Non-pigmented ciliary epithelial cell (primary cell): ENCODE measurements around the gene IGSF1.
"Not testable (repeated sequence)": the region's sequence is repeated elsewhere in the genome, so short reads cannot be mapped to it uniquely, and the experiment has no call there.

ENCODE experiments used
- DNase-seq: peaks from one replicate; pipeline ENCODE4 v3.0.0-alpha.2; 2010; ENCODE audit warnings: low read depth

The IGSF1 gene

GRCh38 chrX:131271826-131272225 lies 17.3 kb downstream of the IGSF1 start:
- no peak for DNase-seq

GRCh38 chrX:131271274-131271673 lies 17.8 kb downstream of the IGSF1 start:
- no peak for DNase-seq

- no peak for DNase-seq
Observed at GRCh38 chrX:131270080-131270479, 19.0 kb downstream of the IGSF1 start.

- DNase-seq, result no peak
Observed at GRCh38 chrX:131264665-131265064, 24.4 kb downstream of the IGSF1 start.

GRCh38 chrX:131264053-131264452 lies 25.1 kb downstream of the IGSF1 start:
- DNase-seq, result no peak

GRCh38 chrX:131262738-131263679 lies 26.1 kb downstream of the IGSF1 start:
- DNase-seq, result no peak

- no peak for DNase-seq
Observed at GRCh38 chrX:131262200-131262599, 26.9 kb downstream of the IGSF1 start.

- no peak for DNase-seq
Observed at GRCh38 chrX:131257367-131257766, 31.7 kb downstream of the IGSF1 start.

GRCh38 chrX:131250984-131251738 lies 37.9 kb downstream of the IGSF1 start:
- not testable (repeated sequence) for DNase-seq

GRCh38 chrX:131239057-131239456 lies 50.0 kb downstream of the IGSF1 start:
- no peak for DNase-seq

GRCh38 chrX:131237363-131237762 lies 51.7 kb downstream of the IGSF1 start:
- DNase-seq, result no peak

- DNase-seq, result no peak
Observed at GRCh38 chrX:131235768-131236545, 53.1 kb downstream of the IGSF1 start.

GRCh38 chrX:131227608-131228007 lies 61.5 kb downstream of the IGSF1 start:
- no peak for DNase-seq

GRCh38 chrX:131226591-131226990 lies 62.5 kb downstream of the IGSF1 start:
- no peak for DNase-seq

GRCh38 chrX:131225078-131225477 lies 64.0 kb downstream of the IGSF1 start:
- no peak for DNase-seq
